Umbilical cord (tissue), 2 donors: ENCODE measurements around the gene NEUROG2. TPM values are rescaled to one million over a fixed set of nuclear protein-coding genes. Genes with fewer than 3 reads are reported as not detected.
"Not testable (repeated sequence)": the region's sequence is repeated elsewhere in the genome, so short reads cannot be mapped to it uniquely, and the experiment has no call there.

Experiments
- DNase-seq: peaks from one replicate; pipeline ENCODE4 v3.0.0-alpha.2; 2015; ENCODE audit warnings: low spot score
- total RNA-seq: library from RNA; depleted of rRNA; stranded (reverse); fragments of >200 nt; gene quantifications from one replicate; pipeline ENCODE4 v1.2.3, GENCODE V29; 2014; ENCODE audit warnings: low replicate concordance; ENCODE audit not compliant: insufficient read depth

NEUROG2 gene
- total RNA-seq: 2.2 TPM

DNA sequence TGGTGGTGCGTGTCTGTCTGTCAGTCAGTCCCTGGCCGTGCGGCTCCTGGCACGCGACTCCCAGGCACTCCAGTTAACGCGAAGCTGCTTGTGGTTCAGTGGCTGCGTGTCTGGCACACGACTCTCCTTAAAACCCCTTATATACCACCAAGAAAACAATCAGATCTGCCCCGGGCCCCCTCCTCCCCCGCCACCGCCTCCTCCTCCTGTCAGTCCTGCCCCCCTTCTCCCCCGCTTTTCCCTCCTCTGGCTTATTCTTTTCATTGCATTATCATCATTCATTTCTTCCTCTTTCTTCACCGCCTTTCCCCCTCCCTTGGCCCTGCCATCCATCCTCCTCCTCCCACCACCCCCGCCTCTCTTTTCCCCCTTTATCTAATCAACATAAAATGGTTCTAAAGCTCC, at the start of gene NEUROG2:
NEUROG2 (minus strand) TSS at position 115 of the 405 bp plus-strand sequence. CDS start 705 bp downstream, outside the sequence.
- no peak for DNase-seq

DNA sequence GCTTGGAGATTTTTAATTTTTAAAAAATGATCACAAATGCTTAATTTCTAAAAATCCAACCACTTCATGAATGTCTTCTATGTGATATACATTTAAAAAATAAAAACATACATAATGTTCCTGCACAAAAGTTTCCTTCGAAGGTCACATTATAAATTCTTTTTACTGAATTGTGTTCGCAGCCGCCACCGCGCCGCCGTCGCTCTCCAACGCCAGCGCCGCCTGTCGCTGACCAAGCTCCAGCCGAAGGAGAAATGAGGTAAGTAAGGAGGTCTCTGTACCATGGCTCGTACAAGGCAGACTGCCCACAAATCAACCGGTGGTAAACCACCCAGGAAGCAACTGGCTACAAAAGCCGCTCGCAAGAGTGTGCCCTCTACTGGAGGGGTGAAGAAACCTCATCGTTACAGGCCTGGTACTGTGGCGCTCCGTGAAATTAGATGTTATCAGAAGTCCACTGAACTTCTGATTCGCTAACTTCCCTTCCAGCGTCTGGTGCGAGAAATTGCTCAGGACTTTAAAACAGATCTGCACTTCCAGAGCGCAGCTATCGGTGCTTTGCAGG, 48.8 kb upstream of the NEUROG2 start:
- DNase-seq: no peak

DNA sequence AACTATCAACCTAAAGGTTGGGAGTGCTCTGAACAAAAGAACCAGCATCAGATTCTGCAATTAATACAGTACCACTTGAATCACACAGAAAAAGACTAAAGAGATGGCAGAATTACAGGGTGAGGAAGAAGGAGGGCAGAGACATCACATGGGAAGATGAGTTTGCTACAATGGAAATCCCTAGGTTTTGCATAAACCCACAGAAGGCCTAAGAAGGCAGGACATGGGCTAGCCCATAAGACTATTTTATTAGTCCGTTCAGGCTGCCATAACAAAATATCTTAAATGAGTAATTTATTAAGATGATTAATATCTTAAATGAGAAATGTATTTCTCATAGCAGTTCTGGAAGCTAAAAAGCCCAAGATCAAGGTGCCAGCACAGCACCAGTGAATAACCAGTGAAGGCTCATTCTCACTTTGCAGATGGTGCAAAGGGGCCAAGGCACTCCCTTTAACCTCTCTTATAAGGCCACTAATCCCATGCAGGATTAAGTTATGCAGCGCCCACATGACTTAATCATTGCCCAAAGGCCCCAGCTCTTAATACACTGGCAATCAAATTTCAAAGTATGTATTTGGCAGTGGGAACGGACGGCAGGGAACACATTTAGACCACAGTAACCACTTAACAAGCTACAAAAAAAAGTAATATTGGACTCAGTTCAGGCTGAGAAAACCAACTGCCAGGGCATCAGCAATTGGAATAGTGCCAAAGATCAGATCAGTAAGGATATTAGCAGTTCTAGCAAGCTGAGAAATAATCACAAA, 47.6 kb upstream of the NEUROG2 start:
- DNase-seq: no peak

DNA sequence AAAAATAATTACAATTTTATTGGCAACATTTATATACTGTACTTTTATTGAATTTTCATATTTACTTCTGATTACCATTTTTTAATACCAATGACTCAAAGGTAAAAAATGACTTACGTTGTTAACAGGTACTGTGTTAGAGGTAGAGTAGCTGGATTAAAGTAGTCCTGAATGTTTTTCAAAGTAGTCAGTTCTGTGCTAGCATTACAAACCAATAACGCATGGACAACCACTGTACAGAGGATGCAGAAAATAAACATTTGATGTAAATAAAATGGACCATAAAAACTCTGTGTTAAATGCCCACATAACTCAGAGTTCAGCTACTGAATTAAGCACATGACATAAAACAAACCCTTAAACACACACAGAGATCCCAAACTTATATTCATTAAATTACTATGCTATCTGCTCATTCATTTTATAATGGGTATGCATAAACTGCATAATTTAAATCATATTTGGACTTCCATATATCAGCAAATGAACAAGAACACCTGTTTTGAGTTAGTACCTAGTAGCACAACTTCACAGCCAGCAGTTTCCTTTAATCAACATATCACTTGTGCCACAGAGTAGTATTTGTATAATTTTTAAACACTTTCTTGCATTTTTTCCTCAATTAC, 46.4 kb upstream of the NEUROG2 start:
- DNase-seq: no peak

DNA sequence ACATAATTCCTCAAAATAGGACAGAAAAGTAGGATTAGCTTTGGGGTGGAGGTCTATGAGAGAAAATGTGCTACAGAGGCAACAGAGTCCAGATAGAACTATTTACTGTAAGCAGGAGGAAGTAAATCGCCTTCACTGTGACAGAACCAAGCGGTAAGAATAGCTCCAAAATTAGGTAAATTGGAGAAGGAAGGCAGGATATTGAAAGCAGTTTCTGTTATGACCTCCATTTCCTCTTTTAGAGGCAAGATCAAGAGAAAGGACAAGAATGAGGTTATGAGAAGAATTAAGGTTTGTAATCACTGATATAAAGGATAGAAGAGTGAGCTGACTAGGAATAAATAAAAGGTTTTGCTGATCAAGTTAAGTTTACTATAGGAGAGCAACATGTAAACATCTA, 44.1 kb upstream of the NEUROG2 start:
- DNase-seq: no peak

DNA sequence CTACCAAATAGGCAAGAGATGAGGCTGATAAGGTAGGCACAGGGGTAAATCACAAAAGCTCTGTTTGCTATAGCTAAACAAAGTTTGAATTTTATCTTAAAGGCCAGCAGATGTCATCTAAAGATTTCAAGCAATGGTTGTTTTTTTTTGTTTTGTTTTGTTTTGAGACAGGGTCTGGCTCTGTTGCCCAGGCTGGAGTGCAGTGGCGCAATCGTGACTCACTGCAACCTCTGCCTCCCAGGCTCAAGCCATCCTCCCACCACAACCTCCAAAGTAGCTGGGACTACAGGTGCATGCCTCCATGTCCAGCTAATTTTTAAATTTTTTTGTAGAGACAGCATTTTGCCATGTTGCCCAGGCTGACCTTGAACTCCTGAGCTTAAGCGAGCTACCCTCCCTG, 43.1 kb upstream of the NEUROG2 start:
- no peak for DNase-seq

DNA sequence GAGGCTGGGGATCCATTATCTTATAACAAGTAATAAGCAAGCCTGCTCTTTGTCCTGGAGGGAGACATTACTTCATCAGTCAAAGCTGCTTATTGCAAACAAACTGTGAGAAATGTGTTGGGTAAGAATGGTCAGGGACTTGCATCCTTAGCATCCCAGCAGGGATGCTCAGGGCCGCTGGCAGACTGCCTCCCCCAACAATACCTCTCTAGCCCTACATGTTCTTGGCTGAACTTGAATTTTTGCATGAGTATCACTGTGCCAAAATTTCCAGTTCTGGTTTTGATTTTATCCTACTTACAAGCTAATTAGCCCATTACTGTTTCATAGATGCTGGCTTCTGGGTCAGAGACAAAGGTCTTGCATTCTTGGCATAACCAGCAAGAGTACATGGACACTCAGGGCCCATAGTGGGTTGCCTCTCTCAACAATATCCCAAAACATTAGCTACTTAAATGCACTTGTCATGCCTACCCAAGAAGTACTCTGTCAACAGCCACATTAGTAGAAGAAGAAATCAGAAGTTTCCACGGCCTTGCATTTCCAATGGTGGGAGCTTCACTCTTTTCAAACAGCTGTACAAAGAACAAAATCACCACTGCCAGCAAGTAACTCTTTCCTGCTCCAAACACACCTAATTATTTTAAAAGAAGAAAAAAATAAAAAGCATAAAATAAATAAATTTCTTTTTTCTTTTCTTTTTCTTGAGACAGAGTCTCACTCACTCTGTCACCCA, 41.9 kb upstream of the NEUROG2 start:
- no peak for DNase-seq

DNA sequence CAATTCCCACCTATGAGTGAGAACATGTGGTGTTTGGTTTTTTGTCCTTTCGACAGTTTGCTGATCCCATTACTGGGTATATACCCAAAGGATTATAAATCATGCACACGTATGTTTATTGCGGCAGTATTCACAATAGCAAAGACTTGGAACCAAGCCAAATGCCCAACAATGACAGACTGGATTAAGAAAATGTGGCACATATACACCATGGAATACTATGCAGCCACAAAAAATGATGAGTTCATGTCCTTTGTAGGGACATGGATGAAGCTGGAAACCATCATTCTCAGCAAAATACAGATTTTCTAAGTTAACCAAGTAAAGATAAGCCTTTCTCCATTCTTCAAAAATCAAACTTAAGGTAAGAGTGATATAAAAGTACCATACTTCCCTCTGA, 38.3 kb upstream of the NEUROG2 start:
- not testable (repeated sequence) for DNase-seq

DNA sequence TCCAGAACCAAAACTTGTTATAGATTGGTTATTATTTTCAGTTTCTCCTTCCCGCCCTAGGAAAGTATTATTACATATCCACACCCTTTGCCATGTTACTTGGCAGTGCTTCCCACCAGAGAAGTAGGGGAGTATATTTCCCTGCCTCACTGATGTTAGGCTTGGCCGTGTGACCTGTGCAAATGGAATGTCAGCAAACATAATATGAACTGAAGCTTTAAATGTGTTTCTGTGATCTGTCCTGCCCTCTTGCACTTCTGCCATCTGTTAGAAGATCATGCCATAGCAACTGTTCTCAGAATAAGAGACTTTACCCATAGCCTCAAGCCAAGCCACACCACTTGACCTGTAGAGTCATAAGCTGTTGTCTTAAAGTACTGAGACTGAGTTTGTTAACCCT, 36.7 kb upstream of the NEUROG2 start:
- DNase-seq: no peak

DNA sequence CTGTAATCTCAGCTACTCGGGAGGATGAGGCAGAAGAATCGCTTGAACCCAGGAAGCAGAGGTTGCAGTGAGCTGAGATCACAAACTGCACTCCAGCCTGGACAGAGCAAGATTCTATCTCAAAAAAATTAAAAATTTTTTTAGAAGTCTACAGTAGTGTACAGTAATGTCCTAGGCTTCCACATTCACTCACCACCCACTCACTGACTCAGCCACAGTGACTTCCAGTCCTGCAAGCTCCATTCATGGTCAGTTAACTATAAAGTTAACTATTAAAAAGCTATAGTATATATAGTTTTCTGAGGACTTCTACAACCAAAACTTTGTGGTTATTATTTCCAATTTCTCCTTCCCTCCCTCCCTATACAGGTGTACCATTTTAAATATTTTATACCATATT, 34.7 kb upstream of the NEUROG2 start:
- no peak for DNase-seq

DNA sequence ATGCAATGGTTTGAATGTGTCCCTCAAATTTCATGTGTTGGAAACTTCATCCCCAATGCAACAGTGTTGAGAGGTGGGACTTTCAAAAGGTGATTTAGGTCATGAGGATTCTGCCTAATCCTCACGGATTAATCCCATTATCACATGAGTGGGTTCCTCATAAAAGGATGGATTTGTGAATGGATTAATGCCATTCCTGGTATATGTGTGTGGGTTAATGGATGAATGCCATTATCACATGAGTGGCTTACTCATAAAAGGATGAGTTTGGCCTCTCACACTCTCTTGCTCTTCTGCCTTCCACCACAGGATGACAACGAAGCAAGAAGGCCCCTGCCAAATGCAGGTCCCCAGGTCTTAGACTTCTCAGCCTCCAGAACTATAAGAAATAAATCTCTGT, 30.5 kb upstream of the NEUROG2 start:
- DNase-seq: no peak

DNA sequence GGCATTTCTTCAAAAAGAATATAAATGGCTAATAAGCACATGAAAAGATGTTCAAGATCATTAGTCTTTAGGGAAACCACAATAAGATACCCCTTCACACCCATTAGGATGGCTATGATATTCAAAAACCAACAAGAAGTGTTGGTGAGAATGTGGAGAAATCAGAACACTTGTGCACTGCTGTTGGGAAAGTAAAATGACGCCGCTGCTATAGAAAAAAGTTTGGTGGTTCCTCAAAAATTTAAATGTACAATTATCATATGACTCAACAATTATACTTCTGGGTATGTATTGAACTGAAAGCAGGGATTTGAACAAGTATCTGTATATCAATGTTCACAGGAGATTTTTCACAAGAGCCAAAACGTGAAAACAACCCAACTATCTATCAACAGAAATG, 29.4 kb upstream of the NEUROG2 start:
- DNase-seq: no peak

DNA sequence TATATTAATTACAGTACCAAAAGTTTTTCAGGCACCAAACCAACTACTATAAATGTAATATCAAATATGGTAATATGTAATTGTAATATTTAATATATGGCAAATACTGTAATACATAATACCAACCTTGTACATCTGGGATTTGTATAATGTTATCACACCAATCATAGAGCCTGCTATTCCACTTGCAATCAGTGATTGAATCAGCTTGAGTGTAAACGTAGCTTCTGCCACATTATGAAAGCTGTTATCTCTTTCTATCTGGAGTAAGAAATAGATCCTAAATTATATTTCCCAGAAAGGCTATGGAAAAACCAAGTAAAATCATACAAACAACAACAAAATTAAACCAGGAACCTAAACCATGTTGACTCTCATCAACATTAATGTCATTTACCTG, 24.7 kb upstream of the NEUROG2 start:
- no peak for DNase-seq

DNA sequence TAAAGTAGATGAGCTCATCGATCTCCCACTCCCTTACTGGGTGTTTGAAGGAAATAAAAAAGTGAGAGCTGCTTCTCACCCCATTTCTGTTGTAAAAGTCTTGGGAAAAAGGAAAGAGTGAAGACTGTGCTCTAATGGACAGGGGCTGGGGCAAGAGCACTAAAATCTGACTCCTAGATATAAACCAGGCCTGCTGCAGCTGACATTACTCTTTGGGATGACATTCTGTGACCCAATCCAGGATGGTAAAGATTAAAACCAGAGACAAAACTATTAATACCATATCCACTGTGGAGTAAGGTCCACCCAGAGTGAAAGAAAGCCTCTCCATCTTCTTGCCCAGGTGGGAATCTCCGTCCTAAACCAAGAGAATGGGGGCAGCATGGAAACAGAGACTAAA, 20.1 kb upstream of the NEUROG2 start:
- DNase-seq: no peak

DNA sequence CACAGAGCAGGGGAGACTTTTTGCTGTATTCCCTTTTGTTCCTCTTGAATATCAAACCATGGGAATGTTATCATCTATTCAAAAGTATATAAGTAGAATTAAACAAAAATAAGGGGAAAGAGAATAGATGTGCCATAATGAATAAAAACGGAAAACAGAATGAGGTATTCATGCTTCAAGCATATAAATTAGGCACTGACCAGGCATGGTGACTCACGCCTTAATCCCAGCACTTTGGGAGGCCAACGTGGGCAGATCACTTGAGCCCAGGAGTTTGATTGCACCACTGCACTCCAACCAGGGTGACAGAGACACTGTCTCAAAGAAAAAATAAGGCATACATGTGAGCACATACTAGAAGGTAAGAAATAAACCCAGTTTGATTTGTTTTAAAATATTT, 16.3 kb upstream of the NEUROG2 start:
- DNase-seq: no peak

DNA sequence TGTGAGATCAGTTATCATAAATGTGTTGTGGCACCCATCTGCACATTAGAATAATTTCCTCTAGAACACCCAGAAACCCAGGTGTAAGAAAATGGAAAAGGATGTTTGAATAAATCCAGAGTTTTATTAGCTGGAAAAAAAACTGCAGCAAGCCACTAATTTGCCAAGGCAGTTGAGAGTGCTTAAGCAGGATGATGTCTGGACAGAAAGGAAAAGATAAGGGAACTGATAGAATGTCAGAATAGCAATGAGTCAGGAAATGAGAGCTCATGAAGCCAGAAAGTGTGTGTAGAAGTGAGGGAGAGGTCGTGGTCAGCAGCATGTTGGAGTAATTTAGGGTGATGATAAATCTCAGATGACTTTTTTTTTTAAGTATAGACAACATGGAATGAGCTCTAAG, 15.2 kb upstream of the NEUROG2 start:
- DNase-seq: no peak

DNA sequence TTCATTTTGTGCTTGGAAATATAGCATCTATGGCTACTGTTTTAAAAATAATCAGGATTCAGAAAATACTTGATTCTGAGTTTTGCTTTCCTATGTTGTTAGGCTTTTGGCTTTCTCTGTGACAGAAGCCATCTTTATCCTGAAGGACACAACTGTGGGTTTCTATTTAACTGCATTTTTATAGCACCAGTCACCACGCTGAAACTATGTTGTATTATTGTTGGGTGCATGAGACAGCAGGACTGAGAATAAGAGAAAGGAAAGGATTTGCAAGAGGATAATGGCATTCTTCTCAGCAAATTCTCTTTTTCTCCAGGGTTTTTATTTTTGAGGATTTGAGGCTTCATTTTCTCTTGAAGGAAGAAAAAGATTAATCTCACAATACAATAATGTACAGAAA, 10.1 kb upstream of the NEUROG2 start:
- no peak for DNase-seq

DNA sequence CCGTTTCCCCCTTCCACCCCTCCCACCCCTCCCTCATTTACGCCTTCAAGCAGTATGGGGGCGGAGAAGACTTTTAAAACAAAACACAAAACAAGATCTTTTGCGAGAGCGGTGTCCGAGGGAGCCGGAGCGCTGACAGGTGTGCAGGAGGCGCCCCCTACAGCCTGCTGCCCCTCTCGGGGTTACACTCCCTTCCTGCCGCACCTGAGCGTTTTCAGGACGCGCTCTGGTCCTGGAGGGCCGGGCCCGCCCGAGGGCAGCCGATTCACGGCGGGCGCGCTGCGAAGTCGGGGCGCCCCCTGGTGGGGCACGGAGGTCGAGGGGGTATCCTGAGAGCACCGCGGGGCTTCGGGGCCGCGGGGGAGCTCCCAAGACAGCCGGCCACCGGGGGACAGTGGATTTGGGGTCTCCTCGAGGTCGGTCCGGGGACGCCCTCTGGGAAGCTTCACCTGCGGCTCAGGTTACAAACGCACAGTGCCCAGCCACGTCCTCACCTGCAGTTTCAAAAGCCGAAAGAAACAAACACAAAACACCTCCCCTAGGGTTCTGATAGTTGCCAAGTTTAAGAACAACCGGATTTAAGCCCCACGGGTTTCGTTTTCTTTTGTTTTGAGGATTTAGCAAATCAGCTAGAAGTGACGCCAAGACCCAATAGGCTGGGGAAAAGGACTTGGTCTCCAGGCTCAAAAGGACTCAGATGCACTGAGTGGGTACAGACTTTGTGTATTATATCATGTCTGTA, 8.0 kb upstream of the NEUROG2 start:
- no peak for DNase-seq

DNA sequence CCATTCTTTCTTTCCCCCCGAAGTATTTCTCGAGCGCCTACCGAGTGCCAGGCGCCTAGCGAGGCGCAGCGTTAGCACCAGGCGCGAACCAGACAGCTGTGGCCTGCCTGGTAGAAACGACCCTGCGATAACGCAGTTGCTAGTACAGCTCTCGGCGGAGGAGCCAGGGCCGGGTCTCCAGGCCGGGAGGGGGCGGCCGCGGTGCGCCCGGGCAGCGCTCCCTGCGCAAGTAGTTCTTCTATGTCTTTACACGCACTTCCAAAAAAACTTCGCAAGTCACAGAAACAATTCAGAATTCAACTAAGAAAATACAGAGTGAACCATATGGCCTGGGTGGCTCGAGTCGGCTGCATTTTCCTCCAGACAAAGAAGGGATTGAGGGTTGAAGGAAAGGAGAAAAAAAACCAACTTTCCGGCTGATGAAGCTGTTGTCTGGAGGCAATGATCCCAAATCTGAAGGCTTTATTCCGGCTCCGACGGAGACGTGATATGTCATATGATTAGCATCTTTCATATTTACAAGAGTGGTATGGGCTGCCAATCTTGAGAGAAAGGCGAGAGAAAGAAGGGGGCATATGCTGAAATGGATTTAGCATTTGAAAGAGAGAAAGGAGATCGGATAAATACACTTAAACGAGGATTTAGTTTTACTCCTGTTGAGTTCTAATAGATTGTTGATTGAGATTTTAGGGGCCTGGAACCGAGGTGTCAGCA, 7.2 kb upstream of the NEUROG2 start:
- no peak for DNase-seq

DNA sequence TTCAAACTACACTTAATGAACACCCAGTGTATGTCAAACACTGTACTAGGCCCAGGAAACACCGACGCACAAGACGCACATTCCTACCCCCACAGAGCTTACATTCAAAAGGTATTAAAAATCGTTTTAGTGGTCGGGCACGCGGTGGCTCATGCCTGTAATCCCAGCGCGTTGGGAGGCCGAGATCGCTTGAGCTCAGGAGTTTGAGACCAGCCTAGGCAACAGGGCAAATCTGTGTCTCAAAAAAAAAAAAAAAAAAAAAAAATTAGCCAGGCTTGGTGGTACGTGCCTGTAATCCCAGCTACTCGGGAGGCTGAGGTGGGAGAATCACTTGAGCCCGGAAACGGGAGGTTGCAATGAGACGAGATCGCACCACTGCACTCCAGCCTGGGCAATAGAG, 6.5 kb upstream of the NEUROG2 start:
- not testable (repeated sequence) for DNase-seq
